ENCODE results near the gene ANXA2R.

GRCh38 chr5:43039471-43040286, 440 bp downstream of the ANXA2R start:
- peak; percentile 54 for TF ChIP-seq CTCF (IDR thresholded peaks at IDR 0.05; ENCODE audit: borderline replicate concordance, extremely low read depth, low read length, poor library complexity, severe bottlenecking)
- TF ChIP-seq EZH2 (IDR thresholded peaks at IDR 0.05; ENCODE audit: borderline replicate concordance, low read depth, low read length, severe bottlenecking): no peak
